ENCODE data around the gene RPL35A.
A peak's percentile ranks its signal among the peaks of the same experiment; 100 is the strongest.
"Not testable (repeated sequence)": the region's sequence is repeated elsewhere in the genome, so short reads cannot be mapped to it uniquely, and the experiment has no call there.

Gene RPL35A

GRCh38 chr3:197949778-197950676, at the start of gene RPL35A:
TSS of gene RPL35A (plus strand) at chr3:197950190. CDS start at chr3:197950968, 778 bp downstream.
- DNase-seq, result peak; percentile 94

GRCh38 chr3:197901626-197902025, 48.4 kb upstream of the RPL35A start:
- no peak for DNase-seq

DNA sequence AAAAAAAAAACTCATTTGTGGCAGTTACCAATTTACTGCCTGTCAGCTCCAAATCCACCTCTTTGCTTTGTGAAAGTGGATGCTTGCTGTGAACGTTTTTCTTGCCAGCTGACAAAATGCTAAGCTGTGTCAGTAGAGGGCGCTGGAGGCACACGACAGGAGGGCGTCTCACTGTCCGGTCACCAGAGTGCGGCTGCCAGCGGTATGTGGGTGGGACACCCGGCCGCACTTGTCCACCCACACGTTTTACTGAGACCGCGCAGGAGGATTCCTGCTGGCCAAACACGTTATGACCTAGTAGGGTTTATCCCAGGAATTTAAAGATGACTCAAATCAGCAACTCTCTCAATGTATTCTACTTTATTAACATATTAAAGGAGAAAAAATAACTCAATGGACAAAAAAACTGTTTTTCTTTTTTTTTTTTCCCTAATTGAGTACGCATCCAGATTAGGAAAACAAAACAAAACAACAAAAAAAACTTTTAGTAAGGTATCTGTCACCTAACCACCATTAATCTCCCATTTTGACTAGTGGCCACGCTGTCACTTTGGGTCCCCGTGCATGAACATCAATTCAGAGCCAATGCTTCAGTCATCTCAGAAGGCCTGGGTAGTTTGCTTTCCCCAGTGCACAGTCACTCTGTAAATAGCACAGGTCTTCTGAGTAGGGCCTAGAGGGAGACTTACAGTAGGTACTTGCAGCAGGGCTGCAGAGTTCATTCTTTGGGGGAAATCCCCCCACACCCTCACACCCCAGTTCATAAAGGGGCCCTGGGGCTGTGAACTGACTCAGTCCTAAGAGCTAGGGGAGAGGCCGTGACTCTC, 43.8 kb upstream of the RPL35A start:
- DNase-seq, result peak; percentile 90

DNA sequence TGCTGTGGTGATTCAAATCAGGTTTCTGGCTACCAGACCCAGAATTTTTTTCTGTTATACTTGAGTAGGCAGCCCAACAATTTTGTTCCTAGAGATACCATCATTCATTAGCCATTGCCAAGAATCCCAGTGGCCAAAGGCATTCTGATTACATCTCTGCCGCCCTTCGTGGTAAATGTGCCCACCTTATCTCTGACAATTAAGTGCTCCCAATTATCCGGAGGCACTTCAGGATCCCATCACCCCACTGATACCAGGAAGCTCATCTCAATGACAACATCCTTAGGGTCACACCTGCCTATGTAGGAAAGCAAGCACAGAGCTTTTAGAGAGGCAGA, 43.2 kb upstream of the RPL35A start:
- DNase-seq, result no peak

DNA sequence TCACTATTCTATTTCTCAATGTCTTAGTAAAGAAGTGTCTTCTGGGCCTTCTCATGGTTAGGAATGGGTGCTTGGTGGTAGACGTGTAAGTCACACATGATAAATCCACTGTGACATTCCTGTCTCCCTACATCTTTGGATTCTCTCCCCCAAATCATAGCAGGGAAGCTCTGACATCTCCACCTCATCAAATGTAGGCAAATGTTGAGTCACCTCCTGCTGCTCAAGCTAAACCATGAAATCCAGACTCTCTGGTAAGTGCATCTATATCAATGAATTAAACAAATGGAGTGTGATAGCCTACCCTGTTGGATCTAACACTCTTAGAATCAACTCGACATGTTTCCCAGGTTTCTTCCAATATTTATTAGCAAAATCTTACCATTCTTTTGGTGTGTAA, 42.8 kb upstream of the RPL35A start:
- DNase-seq, result no peak

DNA sequence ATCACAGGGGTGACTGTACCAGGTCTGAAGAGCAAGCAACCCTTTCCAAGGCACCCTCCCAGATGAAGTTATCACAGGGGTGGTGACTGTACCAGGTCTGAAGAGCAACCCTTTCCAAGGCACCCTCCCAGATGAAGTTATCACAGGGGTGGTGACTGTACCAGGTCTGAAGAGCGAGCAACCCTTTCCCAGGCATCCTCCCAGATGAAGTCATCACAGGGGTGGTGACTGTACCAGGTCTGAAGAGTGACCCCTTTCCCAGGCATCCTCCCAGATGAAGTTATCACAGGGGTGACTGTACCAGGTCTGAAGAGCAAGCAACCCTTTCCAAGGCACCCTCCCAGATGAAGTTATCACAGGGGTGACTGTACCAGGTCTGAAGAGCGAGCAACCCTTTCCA, 41.4 kb upstream of the RPL35A start:
- DNase-seq, result not testable (repeated sequence)

DNA sequence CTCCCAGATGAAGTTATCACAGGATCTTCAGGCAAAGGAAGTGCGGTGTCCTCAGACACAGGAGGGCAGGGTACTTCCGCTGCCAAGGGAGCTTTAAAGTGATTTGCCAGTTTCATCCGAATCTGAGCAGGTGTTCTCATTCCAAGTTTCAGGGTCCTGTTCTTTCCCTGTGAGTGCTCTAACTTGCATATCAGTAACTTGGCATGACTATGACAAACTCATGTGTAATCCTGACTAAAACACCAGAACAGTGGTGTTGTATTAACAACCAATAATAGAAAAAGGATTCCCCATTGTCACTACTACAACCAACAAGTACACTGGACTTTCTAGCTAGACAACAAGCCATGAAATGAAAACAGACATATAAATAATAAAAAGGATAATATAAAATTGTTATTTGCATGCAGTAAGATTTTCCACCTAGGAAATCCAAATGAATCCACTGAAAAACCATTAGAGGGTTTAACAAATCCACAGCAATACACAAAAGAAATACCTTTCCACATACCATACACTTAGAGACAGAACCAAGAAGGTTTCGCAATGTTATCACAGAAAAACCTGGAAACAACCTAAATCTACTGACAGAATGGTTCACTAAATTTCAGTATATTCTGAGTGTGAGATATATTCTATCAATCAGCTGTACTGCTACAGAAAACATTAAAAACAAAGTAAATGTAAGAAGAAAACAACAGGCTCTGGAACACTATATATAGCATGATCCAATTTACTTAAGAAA, 40.9 kb upstream of the RPL35A start:
- DNase-seq, result no peak

- no peak for DNase-seq
Measured at GRCh38 chr3:197912741-197913476, 37.1 kb upstream of the RPL35A start.

DNA sequence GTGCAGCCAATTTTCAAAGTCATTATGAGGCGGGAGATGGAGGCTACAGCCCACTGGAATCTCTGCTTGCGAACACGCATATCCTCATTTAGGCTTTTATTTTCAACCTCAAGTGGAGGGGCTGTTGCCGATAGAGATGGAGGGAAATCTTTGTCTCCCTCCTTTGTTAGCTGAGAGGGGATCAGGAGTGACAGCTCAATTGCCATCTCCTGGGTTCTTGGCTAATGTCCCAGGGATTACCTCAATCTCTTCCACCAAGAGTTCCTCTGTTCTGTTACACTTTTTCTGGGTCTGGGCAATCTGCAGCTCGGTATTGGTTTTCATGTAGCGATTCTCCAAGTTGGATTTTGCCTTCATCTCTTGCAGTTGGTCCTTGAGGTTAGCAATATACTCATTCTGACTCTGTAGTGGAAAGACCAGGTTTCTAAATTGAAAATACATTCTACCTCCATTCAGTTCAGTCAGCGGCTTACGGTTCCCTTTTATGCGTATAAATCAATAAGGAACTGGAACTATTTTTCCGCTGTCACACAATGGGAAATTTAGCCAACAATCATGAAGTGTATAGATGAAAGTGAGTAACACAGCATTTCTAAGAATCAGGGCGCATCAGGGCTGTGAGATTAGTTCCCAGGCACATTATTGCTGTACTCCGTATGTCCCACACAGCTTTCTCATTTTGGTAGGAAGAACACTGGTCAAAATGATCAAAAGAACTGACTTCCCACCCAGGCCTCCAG, 36.2 kb upstream of the RPL35A start:
- DNase-seq, result no peak

- not testable (repeated sequence) for DNase-seq
Measured at GRCh38 chr3:197921429-197922275, 28.3 kb upstream of the RPL35A start.

DNA sequence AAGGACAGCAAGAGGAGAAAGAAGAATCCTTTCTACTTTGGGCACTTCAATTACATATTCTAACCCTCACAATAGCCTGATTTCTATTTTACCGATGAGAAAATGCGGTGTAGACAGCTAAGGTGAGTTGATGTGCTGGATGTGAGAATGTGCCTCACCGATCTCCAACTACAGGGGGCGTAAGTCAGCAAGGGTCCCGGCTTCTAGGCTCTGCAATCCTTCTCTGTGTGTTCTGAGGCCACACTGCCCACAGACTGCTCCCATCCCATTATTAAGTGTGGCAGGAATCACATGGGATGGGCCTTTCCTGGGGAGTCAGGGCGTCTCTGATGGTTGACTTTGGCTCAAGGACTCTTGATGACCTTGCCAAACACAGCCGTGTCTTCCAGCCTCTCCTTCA, 23.6 kb upstream of the RPL35A start:
- DNase-seq, result no peak

GRCh38 chr3:197927578-197927977, 22.4 kb upstream of the RPL35A start:
- DNase-seq, result not testable (repeated sequence)

- no peak for DNase-seq
Measured at GRCh38 chr3:197936819-197937384, 13.1 kb upstream of the RPL35A start.

DNA sequence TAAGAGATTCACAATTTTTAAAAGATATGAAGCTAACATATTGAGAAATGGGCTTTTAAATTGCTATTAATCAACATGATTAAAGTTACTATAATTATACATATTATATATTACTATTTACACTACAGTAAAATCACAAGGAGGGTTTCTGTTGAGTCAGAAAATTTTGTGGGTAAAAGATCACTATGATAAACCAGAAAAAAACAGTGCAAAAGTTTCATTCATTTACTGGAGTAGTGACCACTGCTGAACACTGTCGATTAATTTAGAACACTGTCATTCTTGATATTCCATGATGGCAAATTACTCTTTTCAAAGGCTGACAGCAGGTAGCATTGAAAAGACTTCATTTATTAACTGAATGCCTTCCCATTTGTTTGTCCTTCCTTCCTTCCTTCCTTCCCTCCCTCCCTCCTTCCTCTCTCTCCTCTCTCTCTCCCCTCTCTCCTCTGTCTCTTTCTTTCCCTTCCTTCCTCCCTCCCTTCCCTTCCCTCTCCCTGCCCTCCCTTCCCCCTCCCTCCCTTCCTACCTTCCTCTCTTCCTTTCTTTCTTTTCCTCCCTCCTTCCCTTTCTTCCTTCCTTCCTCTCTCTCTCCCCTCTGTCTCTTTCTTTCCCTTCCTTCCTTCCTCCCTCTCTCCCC, 9.1 kb upstream of the RPL35A start:
- DNase-seq, result no peak

- no peak for DNase-seq
Measured at GRCh38 chr3:197942956-197943556, 6.9 kb upstream of the RPL35A start.

DNA sequence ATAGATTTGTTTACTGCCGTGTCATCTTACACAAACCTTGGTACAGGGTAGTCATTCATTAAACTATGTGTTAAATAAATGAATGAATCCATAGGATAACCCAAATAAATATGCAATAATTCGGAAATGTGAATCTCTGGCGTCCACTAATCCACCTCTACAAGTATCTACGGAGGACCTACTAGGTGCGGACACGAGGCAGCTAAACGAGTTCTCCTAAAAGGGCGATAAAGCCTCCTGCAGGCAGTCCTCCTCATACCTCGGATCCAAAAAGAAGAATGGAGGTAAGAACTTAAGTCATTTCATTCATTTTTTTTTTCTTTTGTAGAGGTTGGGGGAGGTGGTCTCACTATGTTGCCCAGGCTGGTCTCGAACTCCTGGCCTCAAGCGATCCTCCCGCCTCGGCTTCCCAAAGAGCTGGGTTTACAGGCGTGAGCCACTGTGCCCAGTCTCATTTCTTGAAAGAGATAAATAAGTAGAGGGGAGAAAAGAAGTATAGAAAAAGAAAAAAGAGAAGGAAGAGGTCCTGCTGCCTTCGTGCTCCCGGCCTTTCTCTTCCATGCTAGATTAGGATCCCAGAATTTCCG, 706 bp upstream of the RPL35A start:
- no peak for DNase-seq

GRCh38 chr3:197950677-197951061, 679 bp downstream of the RPL35A start:
- no peak for DNase-seq

- DNase-seq, result no peak
Measured at GRCh38 chr3:197951392-197951990, 1.5 kb downstream of the RPL35A start.

DNA sequence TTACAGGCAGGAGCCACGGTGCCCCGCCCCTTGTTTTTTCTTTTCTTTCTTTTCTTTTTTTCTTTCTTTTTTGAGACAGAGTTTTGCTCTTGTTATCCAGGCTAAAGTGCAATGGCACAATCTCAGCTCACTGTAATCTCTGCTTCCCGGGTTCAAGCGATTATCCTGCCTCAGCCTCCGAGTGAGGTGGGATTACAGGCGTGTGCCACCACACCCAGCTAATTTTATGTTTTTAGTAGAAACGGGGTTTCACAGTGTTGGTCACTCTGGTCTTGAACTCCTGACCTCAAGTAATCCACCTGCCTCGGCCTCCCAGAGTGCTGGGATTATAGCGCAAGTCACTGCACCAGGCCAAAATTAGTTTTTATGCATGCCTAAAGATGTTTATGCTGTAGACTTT, 2.5 kb downstream of the RPL35A start:
- DNase-seq, result no peak

Data from activated CD8-positive, alpha-beta memory T cell treated with anti-CD3 and anti-CD28 coated beads for 24 hours (primary cell).